GM12878 (cell line): ENCODE measurements around the gene LETM1. TPM values are rescaled to one million over a fixed set of nuclear protein-coding genes. Genes with fewer than 3 reads are reported as not detected.

Source experiments
- ATAC-seq: fragments of 200-7000 bp; cut with Tn5 transposase; 3 replicates; pipeline ENCODE4 v1.9.1; 2020; ENCODE audit warnings: mild to moderate bottlenecking, moderate library complexity
- BruUV-seq: library from RNA; stranded (reverse); fragments of 400-500 nt; replicated peaks from 2 replicates; lab custom pipeline; 2021; lab: Mats Ljungman, UMichigan
- CTCF ChIA-PET: fragments of 300-600 bp; sonication (Branson Sonifier 250); formaldehyde crosslinking; extraction: SDS; loops from one replicate; lab custom pipeline; 2021; ENCODE audit warnings: inconsistent platforms; lab: Yijun Ruan, JAX
- POLR2A ChIA-PET: fragments of 350-600 bp; formaldehyde crosslinking; extraction: SDS; loops from one replicate; lab custom pipeline; 2021; ENCODE audit warnings: inconsistent platforms; lab: Charles Lee
- RAD21 ChIA-PET: fragments of 300-600 bp; sonication (Branson Sonifier 250); formaldehyde crosslinking; loops from one replicate; lab custom pipeline; 2023; ENCODE audit warnings: antibody characterized with exemption; ENCODE audit not compliant: unreplicated experiment; lab: Charles Lee
- SMC1A ChIA-PET: fragments of 300-600 bp; sonication (Branson Sonifier 250); formaldehyde crosslinking; loops from one replicate; lab custom pipeline; 2023; ENCODE audit not compliant: unreplicated experiment, uncharacterized antibody; lab: Charles Lee
- DNase-seq: peaks from one replicate; pipeline ENCODE4 v3.0.0-alpha.2; 2011; ENCODE audit warnings: low read depth, low spot score
- FAIRE-seq: peaks from 3 replicates; lab custom pipeline; 2011; peaks lifted over from hg19 to GRCh38; lab: Jason Lieb, UNC
- H2AFZ ChIP-seq: 2 replicates; pipeline ENCODE4 v1.6.0; 2011; ENCODE audit warnings: low read depth, low read length, control low read depth; ENCODE audit not compliant: control insufficient read depth
- H3K27ac ChIP-seq: 2 replicates; pipeline ENCODE4 v1.5.1; 2011; ENCODE audit warnings: control low read depth; ENCODE audit not compliant: control insufficient read depth, insufficient read depth
- H3K27me3 ChIP-seq, 2 experiments: replicated peaks in 1 of 2; 2 replicates each; pipeline versions ENCODE4 v1.6.0 to v1.6.1; 2011; ENCODE audit warnings: low read length in 1 of 2; ENCODE audit not compliant: control insufficient read depth in 2 of 2, insufficient read depth in 2 of 2
- H3K36me3 ChIP-seq, 2 experiments: 2 replicates each; pipeline ENCODE4 v1.5.1; 2011; ENCODE audit warnings: low read length in 1 of 2; ENCODE audit not compliant: control insufficient read depth in 2 of 2, insufficient read depth in 2 of 2
- H3K4me1 ChIP-seq: 2 replicates; pipeline ENCODE4 v1.6.1; 2011; ENCODE audit warnings: mild to moderate bottlenecking, low read length, moderate library complexity, mixed read lengths; ENCODE audit not compliant: control insufficient read depth, insufficient read depth
- H3K4me2 ChIP-seq: 2 replicates; pipeline ENCODE4 v1.6.0; 2011; ENCODE audit warnings: control low read depth; ENCODE audit not compliant: control insufficient read depth, insufficient read depth
- H3K4me3 ChIP-seq: fragments of 200-600 bp; sonication (generic); 2 replicates; pipeline ENCODE4 v1.5.1; 2016
- H3K79me2 ChIP-seq: 2 replicates; pipeline ENCODE4 v1.6.0; 2011; ENCODE audit warnings: low read length; ENCODE audit not compliant: control insufficient read depth, insufficient read depth
- H3K9ac ChIP-seq: 2 replicates; pipeline ENCODE4 v1.8.0; 2011; ENCODE audit warnings: low read length, control low read depth, mixed read lengths; ENCODE audit not compliant: control insufficient read depth, insufficient read depth
- H3K9me3 ChIP-seq: replicated peaks from 3 replicates; pipeline ENCODE4 v1.5.1; 2011; ENCODE audit warnings: mild to moderate bottlenecking, low read length; ENCODE audit not compliant: control insufficient read depth, insufficient read depth
- H4K20me1 ChIP-seq: 2 replicates; pipeline ENCODE4 v1.6.0; 2011; ENCODE audit not compliant: control insufficient read depth, insufficient read depth
- BHLHE40 ChIP-seq, 2 experiments: fragments of 450-650 bp in 1 of 2; IDR thresholded peaks; 2 replicates each; pipeline ENCODE4 v1.6.1; 2011 to 2017; ENCODE audit warnings: low read depth in 2 of 2, borderline replicate concordance in 1 of 2, improper control_type of control experiment in 1 of 2, low read length in 1 of 2, mild to moderate bottlenecking in 1 of 2
- CUX1 ChIP-seq: IDR thresholded peaks from 2 replicates; pipeline ENCODE4 v1.6.1; 2012; ENCODE audit warnings: improper control_type of control experiment, low read depth, low read length; ENCODE audit not compliant: insufficient replicate concordance
- GABPA ChIP-seq: IDR thresholded peaks from 2 replicates; pipeline ENCODE4 v1.6.1; 2014; ENCODE audit warnings: antibody characterized with exemption, low read depth, mild to moderate bottlenecking, inconsistent platforms
- HCFC1 ChIP-seq: fragments of 150-350 bp; IDR thresholded peaks from 2 replicates; pipeline ENCODE4 v1.6.1; 2014; ENCODE audit warnings: low read length
- HDAC2 ChIP-seq: fragments of 200-600 bp; sonication (generic); IDR thresholded peaks from 2 replicates; pipeline ENCODE4 v1.6.1; 2017
- MEF2B ChIP-seq: fragments of 450-650 bp; IDR thresholded peaks from 2 replicates; pipeline ENCODE4 v1.6.1; 2018; ENCODE audit warnings: mild to moderate bottlenecking, moderate library complexity; ENCODE audit not compliant: partially characterized antibody, poor library complexity, severe bottlenecking
- NFIC ChIP-seq: IDR thresholded peaks from 2 replicates; pipeline ENCODE4 v1.6.1; 2012; ENCODE audit warnings: low read depth, mild to moderate bottlenecking, inconsistent platforms, low read length, moderate library complexity
- NFYB ChIP-seq: IDR thresholded peaks from 2 replicates; pipeline ENCODE4 v1.6.1; 2011; ENCODE audit warnings: low read depth, mild to moderate bottlenecking, low read length, improper control_type of control experiment, moderate library complexity; ENCODE audit not compliant: insufficient read depth
- NR2C2 ChIP-seq: IDR thresholded peaks from 2 replicates; pipeline ENCODE4 v1.6.1; 2011; ENCODE audit warnings: borderline replicate concordance, low read depth; ENCODE audit not compliant: control insufficient read depth, insufficient read length
- RCOR1 ChIP-seq: conservative IDR thresholded peaks from 2 replicates; pipeline ENCODE4 v1.6.1; 2012; ENCODE audit warnings: low read depth, low read length, improper control_type of control experiment
- RUNX3 ChIP-seq: IDR thresholded peaks from 2 replicates; pipeline ENCODE4 v1.6.1; 2012; ENCODE audit warnings: low read length, inconsistent platforms
- STAT1 ChIP-seq: fragments of 450-650 bp; conservative IDR thresholded peaks from 2 replicates; pipeline ENCODE4 v1.6.1; 2014; ENCODE audit warnings: antibody characterized with exemption, mild to moderate bottlenecking
- TCF12 ChIP-seq: IDR thresholded peaks from 2 replicates; pipeline ENCODE4 v1.6.1; 2011; ENCODE audit warnings: low read depth, mild to moderate bottlenecking, low read length
- USF2 ChIP-seq: IDR thresholded peaks from 2 replicates; pipeline ENCODE4 v1.6.1; 2011; ENCODE audit warnings: low read depth, low read length, improper control_type of control experiment, borderline replicate concordance
- YBX1 ChIP-seq: fragments of 450-650 bp; IDR thresholded peaks from 2 replicates; pipeline ENCODE4 v1.6.1; 2016; ENCODE audit warnings: antibody characterized with exemption
- ZNF207 ChIP-seq: fragments of 450-650 bp; IDR thresholded peaks from 2 replicates; pipeline ENCODE4 v1.6.1; 2014; ENCODE audit warnings: antibody characterized with exemption, mild to moderate bottlenecking, borderline replicate concordance
- WGBS: methylation state at CpG from one replicate; pipeline ENCODE4 v1.1.6; 2016; ENCODE audit warnings: low lambda C conversion rate; ENCODE audit not compliant: insufficient replicate concordance, insufficient coverage; ENCODE audit errors: missing lambda C conversion rate; 5-methylcytosine and 5-hydroxymethylcytosine counted together
- in situ Hi-C: fragments of 300-500 bp; cut with MboI; formaldehyde crosslinking; loops from 9 replicates; pipeline ENCODE4 v1.14.3; 2018; ENCODE audit warnings: mixed read lengths
- intact Hi-C: fragments of 100-400 bp; cut with micrococcal nuclease; formaldehyde crosslinking; loops from one replicate; pipeline ENCODE4 v1.14.2; 2022; ENCODE audit not compliant: unreplicated experiment
- polyA plus RNA-seq, 11 experiments: library from polyadenylated mRNA; depleted of rRNA in 4 of 11; unstranded in 6 of 11; stranded (reverse) in 5 of 11; fragments of >200 nt; fragmentation: Nextera tagmentation in 4 of 11; fragmentation: Illumina TruSeq in 1 of 11; extraction: Ambion mirVana in 4 of 11; extraction: Trizol in 1 of 11; gene quantifications; 1 replicate in 1 of 11; 2 replicates in 10 of 11; pipeline versions ENCODE4 v1.2.1 to v1.2.3, GENCODE V29; 2011 to 2016; ENCODE audit warnings: inconsistent platforms in 2 of 11, missing spikeins in 2 of 11, low read depth in 1 of 11
- total RNA-seq, 4 experiments: library from RNA; depleted of rRNA in 3 of 4; stranded (reverse); fragments of >200 nt in 3 of 4; fragmentation: Illumina TruSeq in 1 of 4; extraction: Trizol in 1 of 4; gene quantifications; 2 replicates each; pipeline versions ENCODE4 v1.2.1 to v1.2.3, GENCODE V29; 2013 to 2021
- TF ChIP-seq, protein P1 (sequence below): fragments of 450-650 bp; conservative IDR thresholded peaks from 2 replicates; pipeline ENCODE4 v1.6.1; 2017; ENCODE audit warnings: mild to moderate bottlenecking, moderate library complexity

LETM1 gene
- total and polyA plus RNA-seq, 10 of the 15 experiments (the other 5 are each of a cell fraction or from before 2014, with no cell fraction given) = 2.6 to 65.2 (median 30.2) TPM

DNA sequence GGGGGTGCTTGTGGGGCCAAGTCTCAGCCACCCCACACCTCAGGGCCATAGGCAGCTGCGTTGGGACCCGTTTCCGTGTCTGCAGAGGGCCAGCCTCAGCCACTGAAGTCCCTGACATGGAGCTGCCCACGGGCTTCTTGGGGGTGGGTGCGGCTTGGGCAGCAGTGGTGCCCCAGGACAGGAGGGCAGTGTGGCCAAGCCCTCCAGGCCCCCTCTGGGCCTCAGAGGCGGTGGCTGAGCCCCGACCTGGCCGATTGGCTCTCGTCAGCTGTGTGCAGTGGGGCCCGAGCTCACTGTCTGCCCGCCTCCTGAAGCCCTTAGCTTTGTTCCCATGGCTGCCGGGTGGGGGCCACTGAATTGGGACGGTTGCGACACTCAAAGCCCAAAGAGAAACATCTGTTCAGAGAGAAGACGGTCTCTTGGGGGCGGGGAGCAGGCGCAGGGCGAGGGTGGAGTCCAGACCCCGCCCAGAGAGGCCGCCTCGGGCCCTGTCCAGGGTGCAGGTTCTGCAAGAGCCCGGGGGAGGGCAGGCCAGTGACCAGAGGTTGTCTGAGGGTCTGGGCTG, 53.7 kb downstream of the LETM1 start:
- ChIA-PET POLR2A (no interaction called here), SMC1A (no interaction called here), RAD21 (no interaction called here), CTCF (interaction anchor here (0.9 kb wide), 1 partner anchor 8 kb away, joined by 3 read pairs; no protein-coding TSS in a partner anchor)
- Histone ChIP-seq H3K27me3 (no peaks in the 10 kb centered on the region), H3K9me3 (no peaks in the 10 kb centered on the region), H3K4me2 (no peak overlapping the region), H3K36me3 (no peaks in the 10 kb centered on the region), H3K4me3 (no peak overlapping the region), H3K79me2 (no peaks in the 10 kb centered on the region), H3K4me1 (no peaks in the 10 kb centered on the region), H3K9ac (no peak overlapping the region), H4K20me1 (no peaks in the 10 kb centered on the region), H2AFZ (no peak overlapping the region), H3K27ac (no peak overlapping the region)
- ATAC-seq = no peak
- BruUV-seq = no TSS peak
- no peak for DNase-seq
- TF ChIP-seq STAT1 = no peak
- TF ChIP-seq, protein P1, sequence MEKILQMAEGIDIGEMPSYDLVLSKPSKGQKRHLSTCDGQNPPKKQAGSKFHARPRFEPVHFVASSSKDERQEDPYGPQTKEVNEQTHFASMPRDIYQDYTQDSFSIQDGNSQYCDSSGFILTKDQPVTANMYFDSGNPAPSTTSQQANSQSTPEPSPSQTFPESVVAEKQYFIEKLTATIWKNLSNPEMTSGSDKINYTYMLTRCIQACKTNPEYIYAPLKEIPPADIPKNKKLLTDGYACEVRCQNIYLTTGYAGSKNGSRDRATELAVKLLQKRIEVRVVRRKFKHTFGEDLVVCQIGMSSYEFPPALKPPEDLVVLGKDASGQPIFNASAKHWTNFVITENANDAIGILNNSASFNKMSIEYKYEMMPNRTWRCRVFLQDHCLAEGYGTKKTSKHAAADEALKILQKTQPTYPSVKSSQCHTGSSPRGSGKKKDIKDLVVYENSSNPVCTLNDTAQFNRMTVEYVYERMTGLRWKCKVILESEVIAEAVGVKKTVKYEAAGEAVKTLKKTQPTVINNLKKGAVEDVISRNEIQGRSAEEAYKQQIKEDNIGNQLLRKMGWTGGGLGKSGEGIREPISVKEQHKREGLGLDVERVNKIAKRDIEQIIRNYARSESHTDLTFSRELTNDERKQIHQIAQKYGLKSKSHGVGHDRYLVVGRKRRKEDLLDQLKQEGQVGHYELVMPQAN = no peak
- no peak for TF ChIP-seq YBX1
- TF ChIP-seq NR2C2 = no peak
- TF ChIP-seq HDAC2 = no peak
- no peak for TF ChIP-seq NFYB
- TF ChIP-seq USF2 = no peak
- no peak for TF ChIP-seq ZNF207
- TF ChIP-seq RUNX3 = no peak
- no peak for TF ChIP-seq GABPA
- TF ChIP-seq CUX1 = no peak
- TF ChIP-seq NFIC = no peak
- no peak for TF ChIP-seq MEF2B
- TF ChIP-seq TCF12 = no peak
- no peak for TF ChIP-seq BHLHE40 (IDR thresholded peaks at IDR 0.05; ENCODE audit: borderline replicate concordance in 1 of 2, low read depth in 2 of 2, low read length in 1 of 2)
- TF ChIP-seq RCOR1 = no peak
- TF ChIP-seq HCFC1 = no peak
- in situ Hi-C loops = no loop called here
- 31% methylated on average over 22 of the region's 22 CpGs for WGBS
- intact Hi-C loops = no loop called here
- no peak for FAIRE-seq
